B cell (primary cell): Measurements from ENCODE around the gene SFXN5. TPM values are rescaled to one million over a fixed set of nuclear protein-coding genes. Genes with fewer than 3 reads are reported as not detected.

Source experiments
- ATAC-seq: fragments of 200-7000 bp; cut with Tn5 transposase; one replicate; pipeline ENCODE4 v1.10.0; 2021; ENCODE audit warnings: low read depth, mild to moderate bottlenecking, moderate number of reproducible peaks, moderate library complexity
- CTCF ChIA-PET: fragments of 350-600 bp; sonication (Branson Sonifier 250); formaldehyde crosslinking; loops from one replicate; lab custom pipeline; 2021; ENCODE audit warnings: antibody characterized with exemption, inconsistent platforms; lab: Charles Lee
- POLR2A ChIA-PET: fragments of 350-600 bp; sonication (Branson Sonifier 250); formaldehyde crosslinking; loops from one replicate; lab custom pipeline; 2021; ENCODE audit warnings: antibody characterized with exemption; lab: Charles Lee
- DNase-seq: peaks from one replicate; pipeline ENCODE4 v3.0.0; 2013
- H2AFZ ChIP-seq: 2 replicates; pipeline ENCODE4 v1.6.1; 2012; ENCODE audit warnings: mild to moderate bottlenecking, low read depth, low read length; ENCODE audit not compliant: insufficient read depth, poor library complexity, severe bottlenecking
- H3K27ac ChIP-seq, 2 donors: 1 replicate in 1 of 2; 2 replicates in 1 of 2; pipeline ENCODE4 v1.5.1; 2012 to 2013; ENCODE audit warnings: low read length in 2 of 2, mild to moderate bottlenecking in 2 of 2, moderate library complexity in 1 of 2
- H3K27me3 ChIP-seq, 4 experiments: fragments of 200-600 bp in 1 of 4; sonication (generic) in 1 of 4; replicated peaks in 1 of 4; 1 replicate in 2 of 4; 2 replicates in 2 of 4; pipeline versions ENCODE4 v1.6.1 to v1.7.0; 2013 to 2016; ENCODE audit warnings: low read length in 3 of 4, mild to moderate bottlenecking in 2 of 4, mixed read lengths in 1 of 4, moderate library complexity in 1 of 4; ENCODE audit not compliant: insufficient read depth in 4 of 4, control insufficient read depth in 3 of 4; ENCODE audit errors: control extremely low read depth in 1 of 4
- H3K36me3 ChIP-seq, 2 experiments: replicated peaks in 1 of 2; 1 replicate in 1 of 2; 2 replicates in 1 of 2; pipeline versions ENCODE4 v1.6.1 to v1.7.1; 2013; ENCODE audit warnings: low read length in 1 of 2; ENCODE audit not compliant: insufficient read depth in 2 of 2, control insufficient read depth in 1 of 2; ENCODE audit errors: control extremely low read depth in 1 of 2, extremely low read depth in 1 of 2
- H3K4me1 ChIP-seq, 2 donors: fragments of 200-600 bp in 1 of 2; sonication (generic) in 1 of 2; 1 replicate in 1 of 2; 2 replicates in 1 of 2; pipeline versions ENCODE4 v1.5.1 to v1.6.1; 2013 to 2017; ENCODE audit warnings: low read length in 2 of 2; ENCODE audit not compliant: control insufficient read depth in 2 of 2, insufficient read depth in 2 of 2
- H3K4me2 ChIP-seq: replicated peaks from 2 replicates; pipeline ENCODE3; 2012; ENCODE audit warnings: mild to moderate bottlenecking, low read depth, low read length; ENCODE audit not compliant: poor library complexity, severe bottlenecking
- H3K4me3 ChIP-seq, 5 experiments: fragments of 200-600 bp in 1 of 5; sonication (generic) in 1 of 5; 1 replicate in 3 of 5; 2 replicates in 2 of 5; pipeline versions ENCODE4 v1.5.1 to v1.7.0; 2011 to 2016; ENCODE audit warnings: low read length in 4 of 5, mild to moderate bottlenecking in 4 of 5, low read depth in 2 of 5, control low read depth in 1 of 5, moderate library complexity in 1 of 5; ENCODE audit not compliant: insufficient read depth in 1 of 5; ENCODE audit errors: control extremely low read depth in 1 of 5, extremely low read depth in 1 of 5
- H3K79me2 ChIP-seq: fragments of 200-600 bp; sonication (generic); one replicate; pipeline ENCODE4 v1.6.0; 2016; ENCODE audit warnings: low read length; ENCODE audit not compliant: control insufficient read depth, insufficient read depth
- H3K9ac ChIP-seq: fragments of 200-600 bp; sonication (generic); 2 replicates; pipeline ENCODE4 v1.6.1; 2017; ENCODE audit warnings: mild to moderate bottlenecking, low read length, moderate library complexity
- H3K9me3 ChIP-seq, 3 donors: one replicate each; pipeline versions ENCODE4 v1.6.1 to v1.7.1; 2013; ENCODE audit warnings: low read length in 2 of 3; ENCODE audit not compliant: control insufficient read depth in 2 of 3, insufficient read depth in 1 of 3; ENCODE audit errors: control extremely low read depth in 1 of 3
- H4K20me1 ChIP-seq: 2 replicates; pipeline ENCODE4 v1.6.0; 2012; ENCODE audit warnings: mild to moderate bottlenecking, low read length; ENCODE audit not compliant: insufficient read depth, control insufficient read depth, poor library complexity, severe bottlenecking
- H3K27ac Mint-ChIP-seq: one replicate; pipeline ENCODE4 v1.8.0; 2021; ENCODE audit warnings: mixed read lengths
- H3K27me3 Mint-ChIP-seq: one replicate; pipeline ENCODE4 v1.8.0; 2021; ENCODE audit warnings: mixed read lengths
- H3K4me1 Mint-ChIP-seq: one replicate; pipeline ENCODE4 v1.8.0; 2021; ENCODE audit warnings: mixed read lengths
- H3K4me3 Mint-ChIP-seq: one replicate; pipeline ENCODE4 v1.8.0; 2021; ENCODE audit warnings: mixed read lengths
- H3K9me3 Mint-ChIP-seq: one replicate; pipeline ENCODE4 v1.8.0; 2022; ENCODE audit warnings: mixed read lengths; ENCODE audit not compliant: insufficient read depth
- CTCF ChIP-seq: fragments of 200-600 bp; IDR thresholded peaks from one replicate; pipeline ENCODE4 v1.8.0; 2022; ENCODE audit warnings: antibody characterized with exemption, mild to moderate bottlenecking
- EZH2 ChIP-seq: IDR thresholded peaks from 2 replicates; pipeline ENCODE4 v1.6.1; 2012; ENCODE audit warnings: borderline replicate concordance, low read depth, mild to moderate bottlenecking, moderate library complexity, low read length; ENCODE audit not compliant: insufficient read depth, poor library complexity, severe bottlenecking
- WGBS: methylation state at CpG from one replicate; pipeline ENCODE4 v1.1.5; 2013; ENCODE audit warnings: missing lambda C conversion rate; ENCODE audit not compliant: insufficient coverage; 5-methylcytosine and 5-hydroxymethylcytosine counted together
- intact Hi-C: fragments of 100-400 bp; cut with micrococcal nuclease; formaldehyde crosslinking; loops from one replicate; pipeline ENCODE4 v1.10.0; 2022
- polyA plus RNA-seq: library from polyadenylated mRNA; depleted of rRNA; stranded (reverse); fragments of >200 nt; gene quantifications from 2 replicates; pipeline ENCODE4 v1.2.3, GENCODE V29; 2012
- total RNA-seq, 2 donors: library from RNA; stranded (reverse); fragments of 120-200 nt in 1 of 2; gene quantifications; 1 replicate in 1 of 2; 2 replicates in 1 of 2; pipeline versions ENCODE4 v1.2.3 to v1.2.4, GENCODE V29; 2013 to 2022

Gene SFXN5
- total and polyA plus RNA-seq, 2 donors (not counting 1 experiment from before 2014, with no cell fraction given), result 8.0 to 16.9 TPM

- TF ChIP-seq EZH2, result no peak
- no peak for TF ChIP-seq CTCF
- DNase-seq, result peak; percentile 74
- peak; percentile 40 for ATAC-seq
- Histone ChIP-seq H3K27ac (no peak overlapping the region), H3K79me2 (no peaks in the 10 kb centered on the region), H3K27me3 (peaks cover 0 to 80% (median 71%) of the 10 kb centered on the region in 4 experiments), H3K9ac (peak overlapping the region; percentile 67), H3K36me3 (no peaks in the 10 kb centered on the region), H3K4me2 (peak overlapping the region; percentile 96), H3K4me1 (peaks cover 52 to 69% of the 10 kb centered on the region in 2 donors), H3K9me3 (peaks cover 0 to 50% (median 0%) of the 10 kb centered on the region in 3 donors), H4K20me1 (no peaks in the 10 kb centered on the region), H2AFZ (peak overlapping the region; percentile 40), H3K4me3 (peak overlapping the region; percentile 12 to 53 (median 37))
- Mint-ChIP-seq H3K4me3 (peak overlapping the region; percentile 86), H3K27me3 (peaks cover 60% of the 10 kb centered on the region), H3K27ac (no peak overlapping the region), H3K4me1 (peaks cover 40% of the 10 kb centered on the region), H3K9me3 (no peaks in the 10 kb centered on the region)
- intact Hi-C loops, result loop anchor here (5.0 kb wide), 2 partner anchors 196 to 769 kb away; partner anchors contain the start of genes CYP26B1 and RAB11FIP5
- WGBS, result 2% methylated on average over 85 of the region's 86 CpGs
- POLR2A ChIA-PET, result no interaction called here
- CTCF ChIA-PET, result interaction anchor here (1.0 kb wide), 1 partner anchor 261 kb away, joined by 4 read pairs; no protein-coding TSS in a partner anchor
Observed at GRCh38 chr2:72915907-72916742, 155.4 kb downstream of the SFXN5 start.
